Osteoblast (primary cell): Measurements from ENCODE around the gene PARD3. TPM values are rescaled to one million over a fixed set of nuclear protein-coding genes. Genes with fewer than 3 reads are reported as not detected.

ENCODE experiments used
- DNase-seq: peaks from one replicate; pipeline ENCODE4 v3.0.0; 2011; ENCODE audit warnings: low spot score, mixed read lengths; ENCODE audit not compliant: insufficient read length; ENCODE audit errors: missing footprints
- H2AFZ ChIP-seq: 2 replicates; pipeline ENCODE4 v1.6.0; 2011; ENCODE audit warnings: mild to moderate bottlenecking, low read length
- H3K27ac ChIP-seq: 2 replicates; pipeline ENCODE4 v1.5.1; 2011; ENCODE audit warnings: mild to moderate bottlenecking, low read depth, low read length, moderate library complexity
- H3K27me3 ChIP-seq: 2 replicates; pipeline ENCODE4 v1.6.0; 2012; ENCODE audit warnings: mild to moderate bottlenecking, control low read depth, inconsistent platforms, low read length, moderate library complexity; ENCODE audit not compliant: insufficient read depth
- H3K36me3 ChIP-seq: 2 replicates; pipeline ENCODE4 v1.5.1; 2011; ENCODE audit warnings: mild to moderate bottlenecking, low read length, control low read depth, moderate library complexity; ENCODE audit not compliant: insufficient read depth
- H3K4me1 ChIP-seq: 2 replicates; pipeline ENCODE4 v1.5.1; 2011; ENCODE audit warnings: mild to moderate bottlenecking, low read length, control low read depth, moderate library complexity; ENCODE audit not compliant: insufficient read depth
- H3K4me2 ChIP-seq: 2 replicates; pipeline ENCODE4 v1.6.0; 2011; ENCODE audit warnings: mild to moderate bottlenecking, low read length; ENCODE audit not compliant: insufficient read depth
- H3K4me3 ChIP-seq: fragments of 200-600 bp; sonication (generic); 3 replicates; pipeline ENCODE4 v1.5.1; 2012; ENCODE audit warnings: mild to moderate bottlenecking, low read length, inconsistent platforms; ENCODE audit not compliant: insufficient read depth
- H3K79me2 ChIP-seq: 2 replicates; pipeline ENCODE4 v1.6.0; 2012; ENCODE audit warnings: mild to moderate bottlenecking, low read length, control low read depth, inconsistent platforms; ENCODE audit not compliant: insufficient read depth
- H3K9me3 ChIP-seq: 2 replicates; pipeline ENCODE4 v1.5.1; 2011; ENCODE audit warnings: low read depth, low read length, control low read depth
- H4K20me1 ChIP-seq: 2 replicates; pipeline ENCODE4 v1.6.0; 2012; ENCODE audit warnings: mild to moderate bottlenecking, low read length, control low read depth; ENCODE audit not compliant: insufficient read depth
- CTCF ChIP-seq: IDR thresholded peaks from 2 replicates; pipeline ENCODE4 v1.5.1; 2011; ENCODE audit warnings: mild to moderate bottlenecking, low read depth, low read length, moderate library complexity; ENCODE audit errors: extremely low read depth
- total RNA-seq: library from RNA; depleted of rRNA; stranded (reverse); fragments of >200 nt; gene quantifications from 2 replicates; pipeline ENCODE4 v1.2.3, GENCODE V29; 2012

The PARD3 gene
- total RNA-seq, 1 donor, result 71.7 TPM

DNA sequence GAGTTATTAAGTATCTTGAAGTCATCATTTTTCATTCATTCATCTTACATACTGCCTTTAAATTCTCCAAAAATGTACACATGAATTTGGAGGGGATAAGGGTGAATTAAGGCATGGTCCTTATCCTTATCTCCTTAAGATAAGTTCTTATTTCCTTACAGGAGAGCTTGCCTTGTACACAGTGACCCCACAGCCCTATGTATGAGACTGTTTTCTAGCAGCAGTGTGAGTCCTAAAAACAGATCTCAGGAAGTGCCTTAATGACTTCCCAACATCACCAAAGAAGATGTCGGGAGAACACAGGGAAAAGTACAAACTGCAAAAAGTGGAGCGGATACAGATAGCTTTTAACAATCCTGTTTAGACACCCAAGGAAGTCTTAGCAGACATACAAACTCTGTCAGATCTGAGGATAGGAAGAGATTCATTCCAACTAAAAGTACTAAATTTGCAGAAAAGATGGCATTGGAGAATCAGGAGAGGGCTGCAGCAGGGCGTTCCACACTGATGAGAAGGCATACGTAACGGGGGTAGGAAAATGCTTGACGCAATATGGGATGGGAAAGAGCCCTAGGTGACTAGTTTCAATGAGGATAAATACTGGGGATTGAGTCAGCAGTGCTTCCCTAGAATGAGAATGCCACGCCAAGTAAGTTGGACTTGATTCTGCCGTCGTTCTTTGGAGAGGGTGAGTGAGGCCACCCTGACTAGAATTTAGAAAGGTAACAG lies 570.2 kb downstream of the PARD3 start:
- Histone ChIP-seq H3K27me3 (no peaks in the 10 kb centered on the region), H2AFZ (no peak overlapping the region), H3K36me3 (no peaks in the 10 kb centered on the region), H3K4me1 (no peaks in the 10 kb centered on the region), H3K4me3 (no peak overlapping the region), H3K4me2 (no peak overlapping the region), H4K20me1 (no peaks in the 10 kb centered on the region), H3K27ac (no peak overlapping the region), H3K9me3 (no peaks in the 10 kb centered on the region), H3K79me2 (no peaks in the 10 kb centered on the region)
- no peak for TF ChIP-seq CTCF
- DNase-seq, result no peak

- no peak for DNase-seq
- Histone ChIP-seq H3K4me1 (no peaks in the 10 kb centered on the region), H4K20me1 (no peaks in the 10 kb centered on the region), H3K27ac (no peak overlapping the region), H3K4me3 (no peak overlapping the region), H3K36me3 (no peaks in the 10 kb centered on the region), H3K79me2 (no peaks in the 10 kb centered on the region), H2AFZ (no peak overlapping the region), H3K9me3 (no peaks in the 10 kb centered on the region), H3K4me2 (no peak overlapping the region), H3K27me3 (no peaks in the 10 kb centered on the region)
- no peak for TF ChIP-seq CTCF
Measured at GRCh38 chr10:34241226-34242000, 573.7 kb downstream of the PARD3 start.

- no peaks in the 10 kb centered on the region for H3K79me2 ChIP-seq
- H3K9me3 ChIP-seq, result no peaks in the 10 kb centered on the region
- H4K20me1 ChIP-seq, result no peaks in the 10 kb centered on the region
- DNase-seq, result no peak
- TF ChIP-seq CTCF, result no peak
- no peak overlapping the region for H2AFZ ChIP-seq
- peaks cover 10% of the 10 kb centered on the region for H3K4me1 ChIP-seq
- no peaks in the 10 kb centered on the region for H3K27me3 ChIP-seq
- H3K4me3 ChIP-seq, result no peak overlapping the region
- H3K36me3 ChIP-seq, result no peaks in the 10 kb centered on the region
- H3K4me2 ChIP-seq, result no peak overlapping the region
- no peak overlapping the region for H3K27ac ChIP-seq
Measured at GRCh38 chr10:34240039-34240438, 575.1 kb downstream of the PARD3 start.

DNA sequence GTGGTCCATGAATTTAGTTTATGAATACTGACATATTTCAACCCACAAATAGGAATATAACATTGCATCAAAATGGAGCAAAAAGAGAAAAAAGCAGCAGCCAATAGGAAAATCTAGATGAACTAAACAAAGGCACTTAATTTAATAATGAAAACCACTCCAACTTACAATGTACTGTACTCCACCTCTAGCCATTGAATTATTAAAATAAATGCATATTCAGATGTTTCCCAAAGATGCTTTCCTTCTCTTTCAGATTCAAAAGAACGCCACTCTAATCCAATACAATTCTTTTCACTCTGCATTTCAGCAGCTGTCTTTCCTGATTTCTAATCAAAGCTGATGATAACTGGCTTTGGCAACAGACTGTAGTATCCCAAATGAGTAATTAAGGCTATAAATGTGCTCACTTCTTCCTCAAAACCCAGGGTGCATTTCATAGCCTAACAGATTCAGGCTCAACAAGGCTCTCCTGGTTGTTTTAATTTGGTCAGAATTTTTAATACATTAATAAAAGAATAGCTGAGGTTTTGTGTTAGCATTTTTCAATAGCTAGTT lies 577.1 kb downstream of the PARD3 start:
- Histone ChIP-seq H3K27ac (no peak overlapping the region), H2AFZ (no peak overlapping the region), H4K20me1 (no peaks in the 10 kb centered on the region), H3K27me3 (no peaks in the 10 kb centered on the region), H3K36me3 (no peaks in the 10 kb centered on the region), H3K4me1 (peaks cover 11% of the 10 kb centered on the region), H3K79me2 (no peaks in the 10 kb centered on the region), H3K9me3 (no peaks in the 10 kb centered on the region), H3K4me3 (no peak overlapping the region), H3K4me2 (no peak overlapping the region)
- no peak for DNase-seq
- no peak for TF ChIP-seq CTCF
